ENCODE results near the gene AURKAIP1. TPM values are rescaled to one million over a fixed set of nuclear protein-coding genes. Genes with fewer than 3 reads are reported as not detected.

Gene AURKAIP1
- total and polyA plus RNA-seq, 2 of the 13 experiments (the other 11 are each of a cell fraction or from before 2014, with no cell fraction given), result 69.5 to 175 TPM

- ChIA-PET CTCF (ENCODE audit: low intra/inter-chr PET ratio, low total read pairs) (no interaction called here), POLR2A (no interaction called here)
- WGBS (ENCODE audit: low lambda C conversion rate), result 100% methylated on average over 3 of the region's 4 CpGs
- H2AFZ ChIP-seq (ENCODE audit: low read length), result no peak overlapping the region
- H3K79me2 ChIP-seq (ENCODE audit: insufficient read depth, low read length), result peaks cover 26% of the 10 kb centered on the region
- H3K36me3 ChIP-seq (replicated peaks in 1 of 2; ENCODE audit: control insufficient read depth in 1 of 2, insufficient read depth in 2 of 2, low read length in 2 of 2), result peaks cover 36 to 86% of the 10 kb centered on the region in 2 experiments
- TF ChIP-seq AGO2 (optimal IDR thresholded peaks at IDR 0.05; ENCODE audit: low read depth, low read length) (no peak), ZZZ3 (CRISPR knock-in tag; IDR thresholded peaks at IDR 0.05; ENCODE audit: borderline replicate concordance) (no peak), CENPBD1 (CRISPR knock-in tag; IDR thresholded peaks at IDR 0.05; ENCODE audit: borderline replicate concordance, low read depth) (no peak), IKZF4 (CRISPR knock-in tag; IDR thresholded peaks at IDR 0.05; ENCODE audit: borderline replicate concordance, low read depth, not compliant biosample characterization) (no peak), MAFK (conservative IDR thresholded peaks at IDR 0.05 in 1 of 2, IDR thresholded peaks at IDR 0.05 in 1 of 2; ENCODE audit: low read length in 2 of 2) (no peak), EED (CRISPR knock-in tag; IDR thresholded peaks at IDR 0.05) (no peak), CEBPG (CRISPR knock-in tag; IDR thresholded peaks at IDR 0.05) (no peak), ZBTB10 (CRISPR knock-in tag; IDR thresholded peaks at IDR 0.05; ENCODE audit: borderline replicate concordance) (no peak), RFXAP (CRISPR knock-in tag; IDR thresholded peaks at IDR 0.05; ENCODE audit: borderline replicate concordance) (no peak), MIER3 (CRISPR knock-in tag; IDR thresholded peaks at IDR 0.05; ENCODE audit: borderline replicate concordance) (no peak), ATF2 (CRISPR knock-in tag; IDR thresholded peaks at IDR 0.05) (no peak), ZNF143 (CRISPR knock-in tag; IDR thresholded peaks at IDR 0.05) (no peak), ZNF691 (CRISPR knock-in tag; IDR thresholded peaks at IDR 0.05; ENCODE audit: borderline replicate concordance, low read depth) (no peak)
- H3K9ac ChIP-seq (ENCODE audit: insufficient read depth, low read depth, low read length), result no peak overlapping the region
- intact Hi-C loops (cut with micrococcal nuclease; ENCODE audit: unreplicated experiment) (no loop called here), in situ Hi-C loops (cut with HindIII; ENCODE audit: extremely low pct_ligation_motif_present, low pct_unique_long_range_greater_than_20kb) (no loop called here)
- no peaks in the 10 kb centered on the region for H3K9me3 ChIP-seq (ENCODE audit: low read length)
- DNase-seq (ENCODE audit: low spot score) (no peak), ATAC-seq (no peak), FAIRE-seq (no peak)
- no TSS peak for BruUV-seq (replicated peaks)
- no peak overlapping the region for H3K4me2 ChIP-seq (ENCODE audit: low read depth, low read length)
- no peaks in the 10 kb centered on the region for H3K27me3 ChIP-seq (ENCODE audit: control insufficient read depth in 1 of 2, insufficient read depth in 2 of 2, low read length in 2 of 2)
- H4K20me1 ChIP-seq (ENCODE audit: insufficient read depth, low read length), result peaks cover 2% of the 10 kb centered on the region; the same call in 1 of the 2 replicates
- H3K4me1 ChIP-seq (ENCODE audit: insufficient read depth, low read length), result peaks cover 13% of the 10 kb centered on the region
- H3K27ac ChIP-seq (ENCODE audit: extremely low read length, insufficient read depth, low read length), result no peak overlapping the region
- H3K4me3 ChIP-seq (replicated peaks in 1 of 3; ENCODE audit: insufficient read depth in 1 of 3, low read depth in 2 of 3, low read length in 3 of 3), result no peak overlapping the region
These were observed 18.0 kb upstream of the AURKAIP1 start for GRCh38 chr1:1393014-1393413.
